HG03575 (cell line): ENCODE data around the gene KIF9.
"Not testable (repeated sequence)": the region's sequence is repeated elsewhere in the genome, so short reads cannot be mapped to it uniquely, and the experiment has no call there.

Experiments
- ATAC-seq: cut with Tn5 transposase; IDR thresholded peaks from one replicate; pipeline ENCODE4 v1.9.1; 2021; ENCODE audit not compliant: unreplicated experiment, insufficient number of reproducible peaks, low FRiP score; ENCODE audit errors: extremely low read depth

Gene KIF9

DNA sequence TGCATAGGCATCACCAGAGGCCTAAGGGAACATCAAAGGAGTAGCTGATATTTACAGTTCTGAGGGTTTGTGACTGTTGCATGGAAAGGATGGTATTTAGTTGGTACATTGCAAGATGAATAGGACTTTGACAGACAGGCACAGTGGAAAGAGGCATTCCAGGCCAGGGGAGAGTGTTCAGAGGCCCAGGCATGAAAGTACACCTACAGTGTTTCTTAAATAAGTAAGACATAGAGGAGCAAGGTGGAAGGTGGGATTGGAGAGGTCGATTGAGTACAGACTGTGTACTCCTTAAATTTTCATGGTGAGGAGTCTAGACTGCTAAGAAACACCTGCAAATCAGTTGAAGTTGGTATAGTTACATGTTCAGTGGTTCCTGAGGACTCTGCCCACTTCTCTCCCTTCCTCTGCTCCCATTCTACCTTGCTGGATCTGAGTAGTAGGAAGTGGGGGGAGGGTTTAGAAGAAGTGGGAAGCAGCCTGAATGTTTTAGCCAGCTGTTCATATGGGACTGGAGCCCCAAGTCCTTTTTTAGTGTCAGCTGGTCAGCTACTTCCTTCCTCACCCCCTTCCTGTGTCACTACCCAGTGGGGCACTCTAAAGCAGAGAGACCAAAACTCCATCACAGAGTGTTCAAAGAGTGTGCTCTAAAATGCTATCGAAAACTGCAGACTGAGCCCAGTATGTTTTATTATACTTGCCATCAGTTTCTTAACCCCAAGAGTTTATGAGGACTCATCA, 14.1 kb upstream of the KIF9 start:
- no peak for ATAC-seq

DNA sequence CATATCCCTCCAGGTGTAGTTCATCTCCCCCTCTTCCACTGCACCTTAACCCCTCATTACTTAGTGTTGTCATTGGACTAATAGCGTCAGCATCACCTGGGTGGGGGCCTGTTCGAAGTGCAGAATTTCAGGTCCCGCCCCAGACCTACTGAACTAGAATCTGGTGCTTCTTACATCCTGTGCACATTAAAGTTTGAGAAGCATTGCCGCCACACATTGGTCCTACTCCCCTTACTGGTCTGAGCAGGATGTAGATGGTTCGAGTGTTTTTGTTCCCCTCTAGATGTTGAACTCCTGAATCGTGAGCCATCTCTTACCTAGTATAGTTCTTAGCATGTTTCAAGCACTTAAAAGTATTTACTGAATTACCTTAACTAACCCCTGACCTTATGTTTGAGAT, 13.4 kb upstream of the KIF9 start:
- ATAC-seq, result no peak

DNA sequence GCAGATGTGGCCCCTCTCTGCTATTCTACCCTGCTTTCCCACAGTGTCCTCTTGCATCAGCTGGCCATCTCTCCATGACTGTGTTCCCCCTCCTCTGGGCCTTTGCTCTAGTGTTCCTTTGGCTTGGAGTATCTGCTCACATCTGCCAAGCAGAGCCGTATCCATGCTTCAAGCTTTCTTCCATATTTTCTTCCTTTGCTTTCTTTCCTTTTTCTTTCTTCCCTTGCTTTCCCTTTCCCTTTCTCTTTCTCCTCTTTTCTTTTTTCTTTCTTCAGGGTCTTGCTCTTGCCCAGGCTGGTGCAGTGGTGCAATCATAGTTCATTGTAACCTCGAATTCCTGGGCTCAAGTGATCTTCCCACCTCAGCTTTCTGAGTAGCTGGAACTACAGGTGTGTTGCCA, 12.7 kb upstream of the KIF9 start:
- ATAC-seq, result no peak

DNA sequence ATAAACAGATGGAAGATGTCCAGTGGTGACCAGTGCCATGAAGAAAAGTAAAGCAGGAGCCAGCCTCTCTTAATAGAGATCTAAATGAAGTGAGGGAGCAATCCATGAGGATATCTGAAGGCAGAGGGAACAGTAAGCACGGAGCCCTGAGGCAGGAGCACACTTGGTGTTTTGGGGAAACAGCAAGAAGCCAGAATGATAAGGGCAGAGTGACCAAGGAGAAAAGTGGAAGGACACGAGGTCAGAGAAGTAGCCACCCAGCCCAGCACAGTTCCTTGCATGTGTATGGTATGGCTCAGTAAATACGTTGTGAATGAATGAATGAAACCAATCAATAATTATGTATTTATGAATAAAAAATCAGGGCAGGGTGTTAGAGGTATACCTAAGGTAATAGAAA, 11.8 kb upstream of the KIF9 start:
- ATAC-seq, result no peak

DNA sequence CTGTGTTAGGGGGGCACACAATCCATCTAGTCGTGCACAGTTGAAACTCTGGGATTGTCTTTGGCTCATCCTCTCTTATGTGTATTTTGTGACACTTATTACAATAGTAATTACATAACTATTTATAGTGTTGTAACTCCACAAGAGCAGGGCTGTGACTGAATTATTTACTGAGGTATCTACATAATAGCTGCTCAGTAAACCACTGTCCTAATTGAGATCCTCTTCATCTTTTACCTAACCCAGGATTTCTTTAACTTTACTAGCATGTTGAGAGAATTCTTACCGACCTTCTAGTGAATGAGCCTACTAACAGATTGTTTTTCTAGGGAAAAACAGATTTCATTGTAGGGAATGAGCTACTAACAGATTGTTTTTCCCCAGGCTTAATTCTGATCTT, 11.2 kb upstream of the KIF9 start:
- no peak for ATAC-seq

DNA sequence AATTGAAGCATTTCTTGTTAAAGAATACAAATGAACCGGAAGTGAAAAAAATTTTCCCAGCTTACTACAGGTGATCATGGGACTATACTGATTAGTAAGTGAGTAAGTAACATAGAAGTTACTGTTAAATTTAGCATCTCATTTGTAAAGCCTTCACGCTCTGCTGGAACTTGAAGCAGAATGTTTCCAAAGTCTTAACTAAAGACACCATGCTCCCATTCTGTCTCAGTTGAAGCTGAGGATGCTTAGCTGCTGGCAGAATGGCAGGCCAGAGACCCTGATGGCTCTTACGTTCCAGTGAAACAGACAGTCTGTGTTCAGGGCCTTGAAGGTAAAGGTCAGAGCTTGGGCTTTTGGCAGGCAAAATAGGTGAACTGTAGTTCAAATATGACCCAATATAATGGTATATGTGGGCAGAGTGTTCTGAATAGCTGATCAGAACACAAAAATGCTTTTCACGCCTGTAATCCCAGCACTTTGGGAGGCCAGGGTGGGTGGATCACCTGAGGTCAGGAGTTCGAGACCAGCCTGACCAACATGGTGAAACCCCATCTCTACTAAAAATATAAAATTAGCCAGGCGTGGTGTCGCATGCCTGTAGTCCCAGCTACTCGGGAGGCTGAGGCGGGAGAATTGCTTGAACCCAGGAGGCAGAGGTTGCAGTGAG, 9.3 kb upstream of the KIF9 start:
- not testable (repeated sequence) for ATAC-seq

DNA sequence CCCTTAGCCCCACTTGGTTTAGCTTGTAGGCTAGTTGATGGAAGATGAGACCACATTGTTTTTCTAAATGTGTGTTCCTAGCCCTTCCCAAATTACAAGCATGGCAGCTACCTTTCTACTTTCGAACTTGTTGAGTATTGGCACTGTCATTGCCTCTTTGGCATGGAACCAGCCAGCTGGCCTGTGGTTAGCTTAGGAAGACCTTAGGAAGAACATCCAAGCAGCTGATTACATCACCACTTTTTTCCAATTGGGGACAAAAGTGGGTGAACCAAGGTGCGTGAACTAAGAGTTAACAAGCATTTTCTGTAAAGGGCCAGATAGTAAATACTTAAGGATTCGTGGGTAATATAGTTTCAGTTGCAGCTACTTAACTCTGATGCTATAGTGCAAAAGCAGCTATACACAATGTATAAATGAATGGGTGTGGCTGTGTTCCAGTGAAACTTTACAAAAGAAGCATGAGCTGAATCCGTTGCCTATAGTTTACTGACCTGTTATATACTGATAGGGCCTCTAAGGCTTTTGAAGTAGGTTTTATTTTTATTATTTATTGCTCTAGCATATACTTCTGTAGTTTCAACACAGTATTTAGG, 8.7 kb upstream of the KIF9 start:
- ATAC-seq, result no peak

DNA sequence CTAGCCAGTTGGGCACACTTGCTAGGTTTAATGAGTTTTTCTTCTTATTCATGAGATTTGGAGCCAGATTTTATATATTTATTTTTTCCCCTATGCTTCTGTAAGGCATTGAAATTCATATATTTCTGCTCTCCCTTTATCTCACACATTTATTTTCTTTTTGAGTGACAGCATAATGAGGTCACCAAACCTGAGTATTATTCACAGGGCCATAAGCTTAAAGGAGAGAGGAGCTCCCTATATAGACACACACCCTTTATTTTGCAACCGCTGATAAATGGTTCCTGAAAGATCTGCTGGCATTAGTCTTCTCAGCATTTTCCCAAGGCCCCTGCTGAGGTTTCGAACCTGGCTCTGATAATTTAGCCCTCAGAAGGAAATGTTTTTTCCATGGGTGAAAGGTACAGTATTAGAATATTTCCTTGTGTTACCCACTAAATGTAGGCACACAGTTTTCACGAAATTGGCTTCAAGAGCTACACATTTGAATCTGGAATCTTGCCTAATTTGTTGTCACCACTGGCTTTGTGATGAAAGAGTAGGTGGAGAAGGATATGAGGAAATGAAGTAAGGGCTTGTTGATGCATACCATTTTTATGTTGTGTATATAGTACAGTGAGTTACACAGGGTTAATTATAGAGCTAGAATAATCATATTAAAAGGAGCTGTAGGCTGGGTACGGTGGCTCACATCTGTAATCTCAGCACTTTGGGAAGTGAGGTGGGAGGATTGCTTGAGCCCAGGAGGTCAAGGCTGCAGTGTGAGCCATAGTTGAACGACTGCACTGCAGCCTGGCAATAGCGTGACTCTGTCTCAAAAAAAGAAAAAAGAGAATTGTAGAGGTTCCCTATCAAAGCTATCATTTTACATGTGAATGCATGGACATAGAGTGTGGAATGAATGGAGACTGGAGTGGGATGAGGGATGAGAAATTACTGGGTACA, 6.6 kb upstream of the KIF9 start:
- ATAC-seq, result no peak

DNA sequence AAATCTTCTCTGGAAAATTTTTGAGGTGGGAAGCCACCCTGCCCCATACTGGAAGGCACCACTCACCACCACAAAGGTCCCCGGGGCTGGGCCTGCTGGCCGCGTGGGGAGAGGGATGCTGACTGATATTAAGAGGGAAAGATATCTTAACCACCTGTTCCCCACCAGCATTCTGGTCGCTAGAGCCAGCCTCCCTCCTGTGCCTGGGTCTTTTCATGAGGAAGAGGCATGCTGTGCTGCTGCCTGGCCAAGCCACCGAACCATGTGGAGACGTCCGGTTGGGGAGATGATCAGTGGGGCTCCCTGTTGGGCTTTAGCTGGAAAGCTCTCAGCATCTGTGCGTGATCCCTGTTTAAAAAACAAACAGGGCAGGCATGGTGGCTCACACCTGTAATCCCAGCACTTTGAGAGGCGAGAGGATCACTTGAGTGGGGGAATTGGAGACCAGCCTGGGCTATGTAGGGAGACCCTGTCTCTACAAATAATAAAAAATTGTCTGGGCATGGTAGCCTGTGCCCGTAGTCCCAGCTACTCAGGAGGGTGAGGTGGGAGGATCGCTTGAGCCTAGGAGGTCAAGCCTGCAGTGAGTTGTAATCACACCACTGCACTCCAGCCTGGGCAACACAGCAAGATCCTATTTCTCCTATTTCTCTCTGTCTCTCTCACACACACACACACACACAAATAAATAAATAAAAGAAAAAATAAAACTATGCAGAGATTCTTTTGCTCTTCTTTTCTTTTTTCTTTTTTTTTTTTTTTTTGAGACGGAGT, 1.2 kb upstream of the KIF9 start:
- no peak for ATAC-seq

DNA sequence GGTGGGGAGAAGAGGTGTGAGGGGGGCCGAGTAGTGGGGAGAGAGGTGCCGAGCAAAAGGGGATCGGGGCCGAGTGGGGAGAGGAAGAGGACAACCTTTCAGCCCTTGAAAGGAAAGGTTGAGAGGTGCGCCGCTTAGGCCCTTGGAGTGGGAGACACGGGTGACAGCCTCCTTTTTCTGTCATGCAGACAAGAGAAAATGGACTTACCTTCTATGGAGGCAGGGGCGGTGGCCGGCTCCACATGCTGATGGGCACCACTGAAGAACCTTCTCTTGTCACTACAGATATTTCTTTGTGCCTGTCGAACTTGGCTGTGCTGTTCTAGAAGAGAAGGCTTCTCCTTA, 566 bp upstream of the KIF9 start:
- ATAC-seq, result no peak

DNA sequence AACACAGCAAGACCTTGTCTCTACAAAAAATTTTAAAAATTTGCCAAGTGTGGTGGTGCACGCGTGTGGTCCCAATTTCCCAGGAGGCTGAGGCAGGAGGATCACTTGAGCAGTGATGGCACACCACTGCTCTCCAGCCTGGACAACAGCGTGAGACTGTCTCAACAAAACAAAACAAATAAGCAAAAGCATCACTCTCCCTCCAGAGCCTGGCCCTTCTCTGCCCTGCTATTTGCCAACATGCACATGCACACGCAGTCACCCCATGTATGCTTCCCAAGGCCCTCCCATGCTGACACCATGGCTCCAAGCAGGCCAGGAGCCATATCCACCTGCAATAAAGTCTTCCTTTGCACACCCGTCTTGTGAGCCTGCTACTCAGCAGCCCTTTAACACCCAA, 2.1 kb downstream of the KIF9 start:
- no peak for ATAC-seq

DNA sequence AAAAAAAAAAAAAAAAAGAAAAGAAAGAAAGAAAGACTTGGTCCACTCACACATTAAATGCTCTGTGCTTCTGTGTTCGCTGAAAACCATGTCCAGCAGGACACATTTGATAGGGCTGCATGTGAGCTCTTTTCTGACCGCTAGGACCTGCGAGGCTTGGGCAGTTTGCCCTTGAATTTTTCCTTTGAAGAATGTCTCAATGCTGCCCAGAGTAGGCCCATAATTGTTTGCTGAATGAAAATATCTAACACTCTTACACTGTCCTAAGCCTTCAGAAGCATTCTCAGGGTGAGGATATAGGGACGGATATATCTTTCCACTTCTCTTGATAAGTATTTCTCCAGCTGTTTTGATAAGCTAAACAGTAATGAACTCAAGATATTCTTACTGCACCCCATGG, 6.0 kb downstream of the KIF9 start:
- ATAC-seq, result no peak

DNA sequence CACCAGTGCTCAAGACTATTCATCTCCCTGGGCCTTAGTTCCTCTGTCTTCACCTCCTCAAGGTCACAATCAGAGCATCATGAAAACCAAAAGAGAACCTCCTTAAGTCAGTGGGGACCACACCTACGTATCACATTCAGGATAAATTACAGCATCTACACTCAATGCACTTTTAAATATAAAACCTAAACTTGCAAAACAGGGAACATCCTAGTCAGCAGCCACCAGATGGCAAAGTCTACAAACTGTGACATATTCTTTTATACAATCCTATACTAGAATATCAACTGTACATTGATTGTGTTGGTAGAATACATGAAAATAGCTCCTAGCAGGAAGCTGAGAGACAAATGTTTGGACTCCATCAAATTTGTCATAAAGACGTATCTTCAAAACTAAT, 7.9 kb downstream of the KIF9 start:
- no peak for ATAC-seq

DNA sequence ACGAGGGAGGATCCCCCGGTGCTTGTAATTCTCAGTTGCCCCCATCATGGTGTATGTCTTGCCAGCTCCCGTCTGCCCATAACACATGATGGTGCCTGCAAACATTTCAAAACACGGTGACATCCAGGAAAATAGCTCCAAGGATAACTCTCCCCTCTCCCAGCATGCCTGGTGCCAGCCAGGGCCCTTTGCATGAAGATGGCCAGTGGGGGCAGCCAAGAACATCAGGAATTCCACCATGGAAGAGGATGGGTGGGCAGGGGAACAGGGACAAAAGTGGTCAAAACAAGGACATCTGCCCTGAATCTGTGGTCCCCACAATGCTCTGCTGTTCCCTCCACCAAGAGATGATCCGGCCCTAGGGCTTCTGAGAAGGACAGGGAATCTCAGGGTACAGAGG, 9.0 kb downstream of the KIF9 start:
- no peak for ATAC-seq

DNA sequence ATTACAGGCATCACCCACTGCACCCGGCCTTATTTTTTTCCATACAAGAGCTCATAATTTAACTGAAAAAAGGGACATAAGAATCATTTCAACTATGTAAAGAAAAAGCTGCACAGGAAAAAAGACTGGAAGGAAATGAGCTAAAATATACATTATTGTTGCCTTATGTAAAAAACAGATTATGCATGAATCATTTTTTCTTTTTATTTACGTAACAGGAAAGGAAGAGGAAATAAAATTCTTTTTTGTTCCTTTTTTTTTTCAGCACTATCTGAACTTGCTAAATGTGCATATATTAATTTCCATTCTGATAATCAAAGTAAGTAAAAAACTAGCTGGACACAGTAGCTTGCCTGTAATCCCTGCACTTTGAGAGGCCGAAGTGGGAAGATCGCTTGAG, 12.1 kb downstream of the KIF9 start:
- no peak for ATAC-seq

DNA sequence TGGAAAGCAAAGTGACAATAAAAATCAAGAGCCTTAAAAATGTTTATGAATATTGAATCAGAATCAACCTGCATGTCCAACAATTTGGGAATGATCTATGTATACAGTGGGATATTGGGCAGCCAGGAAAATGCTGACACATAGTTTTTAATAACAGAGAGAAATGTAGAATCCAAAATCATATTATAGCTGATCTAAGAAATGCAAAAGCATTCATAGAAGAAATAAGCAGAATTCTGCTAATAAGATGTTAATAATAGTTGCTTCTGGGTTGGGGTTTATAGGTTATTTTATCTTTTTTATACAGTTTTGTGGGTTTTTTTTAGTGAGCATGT, 15.1 kb downstream of the KIF9 start:
- ATAC-seq, result no peak

DNA sequence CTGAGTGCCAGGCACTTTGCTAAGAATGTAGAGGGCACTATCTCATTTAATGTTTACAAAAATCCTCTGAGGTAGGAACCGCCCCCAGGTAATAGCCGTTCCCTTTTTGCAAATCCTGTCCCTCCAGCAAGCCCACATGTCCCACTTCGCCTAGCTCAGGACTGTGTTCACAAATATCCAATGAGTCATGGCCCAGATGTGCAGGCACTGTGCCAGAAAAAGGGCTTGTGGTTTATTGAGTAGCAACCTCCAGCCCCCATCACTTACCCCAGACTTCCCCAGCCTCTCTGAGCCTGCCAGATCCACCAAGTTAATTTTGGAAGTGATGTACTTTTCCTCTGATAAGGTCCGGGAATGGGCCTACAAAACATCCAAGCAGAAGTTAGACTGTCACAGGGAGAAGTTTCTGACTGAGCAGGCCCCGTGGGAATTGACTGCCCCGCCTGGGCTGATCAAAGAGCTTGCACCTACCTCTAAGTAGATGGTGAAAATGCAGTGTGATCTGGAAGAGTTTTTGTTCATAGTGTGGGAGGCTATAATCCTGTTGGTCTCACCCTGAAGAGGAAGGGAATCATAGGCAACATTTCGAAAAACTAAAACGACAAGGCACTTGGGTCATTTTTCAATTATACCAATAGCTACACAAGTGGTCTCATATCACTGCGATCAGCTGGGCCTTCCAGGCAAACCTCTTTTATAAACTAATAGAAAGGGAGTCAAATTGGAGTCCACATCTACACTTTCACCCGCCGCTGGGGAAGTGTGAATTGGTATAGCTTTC, 15.7 kb downstream of the KIF9 start:
- no peak for ATAC-seq

DNA sequence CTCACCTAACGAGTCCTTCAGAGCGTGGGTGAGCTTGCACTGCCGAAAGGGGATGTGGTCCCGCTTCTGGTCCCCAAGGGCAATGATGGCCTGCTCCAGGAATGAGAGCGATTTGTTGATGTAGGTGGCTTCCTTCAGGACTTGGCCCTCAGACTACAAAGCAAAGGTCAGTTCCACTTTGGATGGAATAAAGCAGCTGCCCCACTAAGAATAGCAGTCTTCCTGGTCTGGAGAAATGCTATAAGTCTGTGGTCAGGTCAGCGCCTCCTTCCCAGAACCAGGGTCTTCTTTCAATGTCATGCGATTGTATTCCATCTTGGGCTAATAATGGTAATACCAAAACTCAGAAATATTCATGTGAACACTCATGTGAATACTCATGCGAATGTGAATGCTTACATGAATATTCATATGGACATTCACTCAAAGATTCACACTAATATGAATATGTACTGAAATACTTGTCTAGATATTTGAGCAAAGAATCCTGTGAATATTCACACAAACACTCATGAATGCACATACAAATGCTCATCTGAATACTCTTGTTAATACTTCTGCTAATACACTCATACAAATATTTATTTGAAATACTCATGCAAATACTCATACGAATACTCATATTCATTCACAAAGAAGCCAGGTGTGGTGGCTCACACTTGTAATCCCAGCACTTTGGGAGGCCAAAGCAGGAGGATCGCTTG, 16.7 kb downstream of the KIF9 start:
- no peak for ATAC-seq
